OCI-LY1 (cell line): ENCODE measurements around the gene ERGIC1.

Source experiments
- H2AFZ ChIP-seq: fragments of 200-600 bp; sonication (generic), shearing (Covaris generic); 2 replicates; pipeline ENCODE4 v1.6.0; 2014; ENCODE audit warnings: antibody characterized with exemption, mild to moderate bottlenecking, low read length
- H3F3A ChIP-seq: fragments of 200-600 bp; sonication (generic), shearing (Covaris generic); 2 replicates; pipeline ENCODE4 v1.6.0; 2014; ENCODE audit warnings: mild to moderate bottlenecking, antibody characterized with exemption, low read length, moderate library complexity; ENCODE audit not compliant: insufficient read depth
- H3K27ac ChIP-seq: fragments of 200-600 bp; sonication (generic); 2 replicates; pipeline ENCODE4 v1.5.1; 2014; ENCODE audit warnings: low read length, mixed run types, mild to moderate bottlenecking, low read depth; ENCODE audit not compliant: poor library complexity, severe bottlenecking
- H3K27me3 ChIP-seq: fragments of 200-600 bp; sonication (generic); 2 replicates; pipeline ENCODE4 v1.6.0; 2014; ENCODE audit warnings: antibody characterized with exemption, mild to moderate bottlenecking, low read length, moderate library complexity; ENCODE audit not compliant: insufficient read depth
- H3K36me3 ChIP-seq: fragments of 200-600 bp; sonication (generic); 2 replicates; pipeline ENCODE4 v1.6.1; 2014; ENCODE audit warnings: mild to moderate bottlenecking, antibody characterized with exemption, low read length, moderate library complexity, mixed read lengths; ENCODE audit not compliant: insufficient read depth
- H3K4me1 ChIP-seq: fragments of 200-600 bp; sonication (generic); 2 replicates; pipeline ENCODE4 v1.5.1; 2014; ENCODE audit warnings: mild to moderate bottlenecking, low read length, moderate library complexity; ENCODE audit not compliant: insufficient read depth, severe bottlenecking
- H3K4me2 ChIP-seq: fragments of 200-600 bp; sonication (generic), shearing (Covaris generic); 2 replicates; pipeline ENCODE4 v1.6.1; 2014; ENCODE audit warnings: low read length
- H3K4me3 ChIP-seq: fragments of 200-600 bp; sonication (generic); 2 replicates; pipeline ENCODE4 v1.5.1; 2014; ENCODE audit warnings: low read length, low read depth, mild to moderate bottlenecking, mixed read lengths; ENCODE audit not compliant: poor library complexity, severe bottlenecking
- H3K79me2 ChIP-seq: fragments of 200-600 bp; shearing (Covaris generic); 2 replicates; pipeline ENCODE4 v1.6.1; 2016; ENCODE audit warnings: mixed run types, low read length, mixed read lengths; ENCODE audit not compliant: insufficient read depth
- H3K9ac ChIP-seq: fragments of 200-600 bp; sonication (generic), shearing (Covaris generic); 2 replicates; pipeline ENCODE4 v1.6.1; 2014; ENCODE audit warnings: mild to moderate bottlenecking, low read length, mixed read lengths
- H3K9me2 ChIP-seq: fragments of 200-600 bp; sonication (generic), shearing (Covaris generic); 2 replicates; pipeline ENCODE4 v1.6.1; 2014; ENCODE audit warnings: low read depth, mild to moderate bottlenecking, low read length, mixed read lengths
- H3K9me3 ChIP-seq: fragments of 200-600 bp; shearing (Covaris generic); 2 replicates; pipeline ENCODE4 v1.6.1; 2014; ENCODE audit warnings: low read length, mixed read lengths
- H4K20me1 ChIP-seq: fragments of 200-600 bp; sonication (generic), shearing (Covaris generic); 2 replicates; pipeline ENCODE4 v1.6.0; 2016; ENCODE audit warnings: mild to moderate bottlenecking, low read length; ENCODE audit not compliant: insufficient read depth
- EZH2 ChIP-seq: fragments of 200-600 bp; sonication (generic), shearing (Covaris generic); IDR thresholded peaks from 2 replicates; pipeline ENCODE4 v1.8.0; 2017; ENCODE audit warnings: borderline replicate concordance, mixed run types, mild to moderate bottlenecking, antibody characterized with exemption, low read length, moderate library complexity, mixed read lengths
- TF ChIP-seq, protein P1 (sequence below): fragments of 200-600 bp; sonication (generic), shearing (Covaris generic); IDR thresholded peaks from 2 replicates; pipeline ENCODE4 v1.5.1; 2017; ENCODE audit warnings: mild to moderate bottlenecking, antibody characterized with exemption, low read length, moderate library complexity, mixed read lengths

ERGIC1 gene

DNA sequence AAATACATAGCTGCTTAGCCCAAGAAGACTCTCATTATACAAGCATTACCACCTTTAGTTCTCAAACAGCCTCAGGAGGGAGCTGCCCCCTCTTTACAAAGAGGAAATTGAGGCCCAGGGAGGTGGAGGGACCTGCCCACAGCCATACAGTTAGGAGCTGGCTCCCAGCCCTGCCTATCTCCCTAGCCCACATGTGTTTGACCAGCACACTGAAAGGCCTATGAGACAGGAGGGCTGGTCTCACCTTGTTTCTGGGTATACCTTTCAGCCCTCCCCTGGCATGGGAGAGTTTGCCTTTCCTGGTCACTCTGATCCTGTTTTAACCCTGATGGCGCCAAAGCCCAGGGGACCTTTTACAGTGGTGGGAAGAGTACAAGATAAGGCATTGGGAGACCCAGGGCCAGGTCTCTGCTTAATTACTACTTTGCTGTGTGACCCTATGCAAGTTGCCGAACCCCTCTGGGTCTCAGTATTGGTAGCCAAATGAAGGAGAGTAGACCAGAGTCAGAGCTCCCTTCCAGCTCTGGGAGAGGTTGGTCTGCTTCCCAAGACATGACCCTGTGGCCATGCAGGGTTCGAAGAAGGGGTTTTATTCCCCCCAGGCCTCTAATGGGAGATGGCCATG lies 64.3 kb downstream of the ERGIC1 start:
- Histone ChIP-seq H3K4me3 (no peak overlapping the region), H3K9me3 (no peaks in the 10 kb centered on the region), H3K4me2 (no peak overlapping the region), H3K9ac (no peak overlapping the region), H3K27ac (no peak overlapping the region), H3K79me2 (no peaks in the 10 kb centered on the region), H3K4me1 (no peaks in the 10 kb centered on the region), H3K36me3 (peaks cover 41% of the 10 kb centered on the region), H3K9me2 (no peaks in the 10 kb centered on the region), H3F3A (no peaks in the 10 kb centered on the region), H2AFZ (no peak overlapping the region), H3K27me3 (no peaks in the 10 kb centered on the region), H4K20me1 (no peaks in the 10 kb centered on the region)
- TF ChIP-seq, protein P1, sequence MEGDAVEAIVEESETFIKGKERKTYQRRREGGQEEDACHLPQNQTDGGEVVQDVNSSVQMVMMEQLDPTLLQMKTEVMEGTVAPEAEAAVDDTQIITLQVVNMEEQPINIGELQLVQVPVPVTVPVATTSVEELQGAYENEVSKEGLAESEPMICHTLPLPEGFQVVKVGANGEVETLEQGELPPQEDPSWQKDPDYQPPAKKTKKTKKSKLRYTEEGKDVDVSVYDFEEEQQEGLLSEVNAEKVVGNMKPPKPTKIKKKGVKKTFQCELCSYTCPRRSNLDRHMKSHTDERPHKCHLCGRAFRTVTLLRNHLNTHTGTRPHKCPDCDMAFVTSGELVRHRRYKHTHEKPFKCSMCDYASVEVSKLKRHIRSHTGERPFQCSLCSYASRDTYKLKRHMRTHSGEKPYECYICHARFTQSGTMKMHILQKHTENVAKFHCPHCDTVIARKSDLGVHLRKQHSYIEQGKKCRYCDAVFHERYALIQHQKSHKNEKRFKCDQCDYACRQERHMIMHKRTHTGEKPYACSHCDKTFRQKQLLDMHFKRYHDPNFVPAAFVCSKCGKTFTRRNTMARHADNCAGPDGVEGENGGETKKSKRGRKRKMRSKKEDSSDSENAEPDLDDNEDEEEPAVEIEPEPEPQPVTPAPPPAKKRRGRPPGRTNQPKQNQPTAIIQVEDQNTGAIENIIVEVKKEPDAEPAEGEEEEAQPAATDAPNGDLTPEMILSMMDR, result no peak
- no peak for TF ChIP-seq EZH2

DNA sequence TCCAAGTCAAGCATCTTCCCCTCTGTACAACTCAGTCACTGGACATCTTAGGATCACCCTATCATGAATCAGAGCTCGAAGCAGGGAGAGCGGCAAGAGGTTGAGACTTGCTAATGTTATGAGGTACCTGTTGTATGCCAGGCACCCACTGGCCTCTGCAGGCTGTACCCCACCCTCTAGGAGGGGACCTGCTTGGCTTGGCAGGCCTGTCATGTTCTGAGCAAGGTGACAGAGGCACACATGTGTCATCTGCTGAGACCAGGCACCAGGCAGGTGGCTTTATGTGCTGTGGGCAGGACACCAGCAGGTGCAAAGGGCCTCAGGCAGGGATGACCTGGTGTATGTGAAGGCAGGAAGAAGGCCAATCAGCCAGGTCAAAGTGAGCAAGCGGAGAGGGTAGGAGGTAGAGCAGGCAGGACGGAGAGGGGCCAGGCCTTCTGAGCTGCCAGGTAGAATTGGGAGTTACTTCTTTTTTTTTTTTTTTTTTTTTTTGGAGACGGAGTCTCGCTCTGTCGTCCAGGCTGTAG lies 64.9 kb downstream of the ERGIC1 start:
- no peaks in the 10 kb centered on the region for H3K4me1 ChIP-seq
- H3K4me2 ChIP-seq, result no peak overlapping the region
- no peaks in the 10 kb centered on the region for H3K79me2 ChIP-seq
- TF ChIP-seq, protein P1, result no peak
- no peak for TF ChIP-seq EZH2
- no peak overlapping the region for H3K4me3 ChIP-seq
- no peaks in the 10 kb centered on the region for H4K20me1 ChIP-seq
- H3F3A ChIP-seq, result no peaks in the 10 kb centered on the region
- no peak overlapping the region for H3K27ac ChIP-seq
- no peak overlapping the region for H2AFZ ChIP-seq
- no peaks in the 10 kb centered on the region for H3K9me3 ChIP-seq
- H3K27me3 ChIP-seq, result no peaks in the 10 kb centered on the region
- H3K9ac ChIP-seq, result no peak overlapping the region
- no peaks in the 10 kb centered on the region for H3K9me2 ChIP-seq
- peaks cover 43% of the 10 kb centered on the region for H3K36me3 ChIP-seq

- Histone ChIP-seq H3K9me2 (no peaks in the 10 kb centered on the region), H3F3A (no peaks in the 10 kb centered on the region), H3K9ac (no peak overlapping the region), H3K4me1 (no peaks in the 10 kb centered on the region), H3K27ac (no peak overlapping the region), H3K36me3 (peaks cover 43% of the 10 kb centered on the region), H2AFZ (no peak overlapping the region), H3K4me3 (no peak overlapping the region), H3K79me2 (no peaks in the 10 kb centered on the region), H3K4me2 (no peak overlapping the region), H4K20me1 (no peaks in the 10 kb centered on the region), H3K9me3 (no peaks in the 10 kb centered on the region), H3K27me3 (no peaks in the 10 kb centered on the region)
- TF ChIP-seq, protein P1, result no peak
- TF ChIP-seq EZH2, result no peak
Observed at GRCh38 chr5:172899436-172899835, 65.4 kb downstream of the ERGIC1 start.
